CD4-positive, alpha-beta T cell (primary cell): ENCODE data around the gene PLCG2. TPM values are rescaled to one million over a fixed set of nuclear protein-coding genes. Genes with fewer than 3 reads are reported as not detected.

Experiments used
- ATAC-seq: fragments of 200-7000 bp; cut with Tn5 transposase; one replicate; pipeline ENCODE4 v1.10.0; 2022; ENCODE audit warnings: mild to moderate bottlenecking; ENCODE audit not compliant: poor library complexity
- CTCF ChIA-PET: fragments of 350-600 bp; sonication (Branson Sonifier 250); formaldehyde crosslinking; loops from one replicate; lab custom pipeline; 2021; ENCODE audit warnings: antibody characterized with exemption, inconsistent platforms; lab: Charles Lee
- POLR2A ChIA-PET: fragments of 350-600 bp; sonication (Branson Sonifier 250); formaldehyde crosslinking; loops from one replicate; lab custom pipeline; 2021; ENCODE audit warnings: antibody characterized with exemption, inconsistent platforms; lab: Charles Lee
- DNase-seq, 14 experiments: peaks; one replicate each; pipeline ENCODE4 v3.0.0-alpha.2; 2013 to 2020; ENCODE audit warnings: mixed read lengths in 2 of 14
- H3K27ac ChIP-seq, 2 donors: one replicate each; pipeline versions ENCODE4 v1.5.1 to v1.7.0; 2013; ENCODE audit warnings: low read length in 2 of 2, low read depth in 1 of 2, mild to moderate bottlenecking in 1 of 2
- H3K27me3 ChIP-seq, 2 experiments: 1 replicate in 1 of 2; 2 replicates in 1 of 2; pipeline versions ENCODE4 v1.6.1 to v1.7.0; 2013; ENCODE audit warnings: low read length in 2 of 2, control low read depth in 1 of 2, mild to moderate bottlenecking in 1 of 2, moderate library complexity in 1 of 2; ENCODE audit not compliant: insufficient read depth in 2 of 2, control insufficient read depth in 1 of 2
- H3K36me3 ChIP-seq: one replicate; pipeline ENCODE4 v1.6.1; 2013; ENCODE audit warnings: low read length, control low read depth; ENCODE audit not compliant: insufficient read depth
- H3K4me1 ChIP-seq: one replicate; pipeline ENCODE4 v1.6.1; 2013; ENCODE audit warnings: low read length, control low read depth; ENCODE audit not compliant: insufficient read depth
- H3K4me3 ChIP-seq: one replicate; pipeline ENCODE4 v1.5.1; 2013; ENCODE audit warnings: mild to moderate bottlenecking, low read length, moderate library complexity
- H3K9me3 ChIP-seq, 2 experiments: 1 replicate in 1 of 2; 2 replicates in 1 of 2; pipeline versions ENCODE4 v1.6.1 to v1.7.0; 2013; ENCODE audit warnings: low read length in 2 of 2, mild to moderate bottlenecking in 2 of 2, control low read depth in 1 of 2, moderate library complexity in 1 of 2; ENCODE audit not compliant: control insufficient read depth in 1 of 2, insufficient read depth in 1 of 2
- H3K27ac Mint-ChIP-seq: one replicate; pipeline ENCODE4 v1.8.0; 2020; ENCODE audit warnings: mixed read lengths
- H3K27me3 Mint-ChIP-seq: one replicate; pipeline ENCODE4 v1.8.0; 2021; ENCODE audit warnings: mixed read lengths
- H3K36me3 Mint-ChIP-seq: one replicate; pipeline ENCODE4 v1.8.0; 2021; ENCODE audit warnings: low read depth, mixed read lengths
- H3K4me1 Mint-ChIP-seq: one replicate; pipeline ENCODE4 v1.8.0; 2021; ENCODE audit warnings: low read depth, mixed read lengths
- H3K4me3 Mint-ChIP-seq: one replicate; pipeline ENCODE4 v1.8.0; 2020; ENCODE audit warnings: mild to moderate bottlenecking, mixed read lengths
- H3K9me3 Mint-ChIP-seq: one replicate; pipeline ENCODE4 v1.8.0; 2020; ENCODE audit warnings: mixed read lengths
- intact Hi-C, 2 experiments: fragments of 100-400 bp; cut with DNase I in 1 of 2; cut with micrococcal nuclease in 1 of 2; formaldehyde crosslinking; loops; one replicate each; pipeline versions ENCODE4 v1.15.1 to v1.9.0; 2023 to 2025; cut with DNase I, micrococcal nuclease
- total RNA-seq, 174 experiments: library from RNA in 2 of 174; stranded (reverse) in 2 of 174; gene quantifications; one replicate each; pipeline ENCODE4 v1.2.3 and lab custom pipeline; 2021 to 2026
- TF ChIP-seq, protein P1 (sequence below): fragments of 200-600 bp; IDR thresholded peaks from one replicate; pipeline ENCODE4 v1.8.0; 2022; ENCODE audit warnings: antibody characterized with exemption, mild to moderate bottlenecking

PLCG2 gene
- total RNA-seq, 2 experiments from 2014 or later = 0.92 to 1.5 TPM

GRCh38 chr16:81803332-81803731, 24.2 kb downstream of the PLCG2 start:
- CTCF ChIA-PET = no interaction called here
- no peak overlapping the region for H3K27ac ChIP-seq
- no peaks in the 10 kb centered on the region for H3K36me3 ChIP-seq
- no peaks in the 10 kb centered on the region for H3K9me3 Mint-ChIP-seq
- TF ChIP-seq, protein P1, sequence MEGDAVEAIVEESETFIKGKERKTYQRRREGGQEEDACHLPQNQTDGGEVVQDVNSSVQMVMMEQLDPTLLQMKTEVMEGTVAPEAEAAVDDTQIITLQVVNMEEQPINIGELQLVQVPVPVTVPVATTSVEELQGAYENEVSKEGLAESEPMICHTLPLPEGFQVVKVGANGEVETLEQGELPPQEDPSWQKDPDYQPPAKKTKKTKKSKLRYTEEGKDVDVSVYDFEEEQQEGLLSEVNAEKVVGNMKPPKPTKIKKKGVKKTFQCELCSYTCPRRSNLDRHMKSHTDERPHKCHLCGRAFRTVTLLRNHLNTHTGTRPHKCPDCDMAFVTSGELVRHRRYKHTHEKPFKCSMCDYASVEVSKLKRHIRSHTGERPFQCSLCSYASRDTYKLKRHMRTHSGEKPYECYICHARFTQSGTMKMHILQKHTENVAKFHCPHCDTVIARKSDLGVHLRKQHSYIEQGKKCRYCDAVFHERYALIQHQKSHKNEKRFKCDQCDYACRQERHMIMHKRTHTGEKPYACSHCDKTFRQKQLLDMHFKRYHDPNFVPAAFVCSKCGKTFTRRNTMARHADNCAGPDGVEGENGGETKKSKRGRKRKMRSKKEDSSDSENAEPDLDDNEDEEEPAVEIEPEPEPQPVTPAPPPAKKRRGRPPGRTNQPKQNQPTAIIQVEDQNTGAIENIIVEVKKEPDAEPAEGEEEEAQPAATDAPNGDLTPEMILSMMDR = no peak
- no peaks in the 10 kb centered on the region for H3K27me3 Mint-ChIP-seq
- DNase-seq (no peak), ATAC-seq (no peak)
- intact Hi-C loops = no loop called here
- H3K4me1 Mint-ChIP-seq = peaks cover 6% of the 10 kb centered on the region
- no peaks in the 10 kb centered on the region for H3K27me3 ChIP-seq
- no peak overlapping the region for H3K4me3 ChIP-seq
- POLR2A ChIA-PET = no interaction called here
- no peak overlapping the region for H3K4me3 Mint-ChIP-seq
- no peaks in the 10 kb centered on the region for H3K9me3 ChIP-seq
- H3K27ac Mint-ChIP-seq = no peak overlapping the region
- H3K36me3 Mint-ChIP-seq = no peaks in the 10 kb centered on the region
- H3K4me1 ChIP-seq = peaks cover 7% of the 10 kb centered on the region

- no peaks in the 10 kb centered on the region for H3K9me3 ChIP-seq
- intact Hi-C loops = no loop called here
- ChIA-PET CTCF (no interaction called here), POLR2A (no interaction called here)
- Mint-ChIP-seq H3K4me1 (no peaks in the 10 kb centered on the region), H3K4me3 (no peak overlapping the region), H3K27me3 (no peaks in the 10 kb centered on the region), H3K27ac (no peak overlapping the region), H3K36me3 (no peaks in the 10 kb centered on the region), H3K9me3 (no peaks in the 10 kb centered on the region)
- H3K36me3 ChIP-seq = no peaks in the 10 kb centered on the region
- no peak overlapping the region for H3K27ac ChIP-seq
- no peak for ATAC-seq
- TF ChIP-seq, protein P1 = no peak
- no peaks in the 10 kb centered on the region for H3K4me1 ChIP-seq
- no peak for DNase-seq
- H3K27me3 ChIP-seq = no peaks in the 10 kb centered on the region
- no peak overlapping the region for H3K4me3 ChIP-seq
These were observed 25.1 kb downstream of the PLCG2 start for GRCh38 chr16:81804134-81804610.

GRCh38 chr16:81806696-81807095, 27.6 kb downstream of the PLCG2 start:
- Histone ChIP-seq H3K4me1 (no peaks in the 10 kb centered on the region), H3K4me3 (no peak overlapping the region), H3K9me3 (no peaks in the 10 kb centered on the region), H3K27me3 (no peaks in the 10 kb centered on the region), H3K36me3 (no peaks in the 10 kb centered on the region), H3K27ac (no peak overlapping the region)
- TF ChIP-seq, protein P1 = no peak
- Mint-ChIP-seq H3K9me3 (no peaks in the 10 kb centered on the region), H3K4me3 (no peak overlapping the region), H3K36me3 (no peaks in the 10 kb centered on the region), H3K27me3 (no peaks in the 10 kb centered on the region), H3K4me1 (no peaks in the 10 kb centered on the region), H3K27ac (no peak overlapping the region)
- intact Hi-C loops = no loop called here
- ATAC-seq (no peak), DNase-seq (no peak)
- POLR2A ChIA-PET = no interaction called here
- CTCF ChIA-PET = no interaction called here
